ENCODE results near the gene LLCFC1.

Gene LLCFC1

DNA sequence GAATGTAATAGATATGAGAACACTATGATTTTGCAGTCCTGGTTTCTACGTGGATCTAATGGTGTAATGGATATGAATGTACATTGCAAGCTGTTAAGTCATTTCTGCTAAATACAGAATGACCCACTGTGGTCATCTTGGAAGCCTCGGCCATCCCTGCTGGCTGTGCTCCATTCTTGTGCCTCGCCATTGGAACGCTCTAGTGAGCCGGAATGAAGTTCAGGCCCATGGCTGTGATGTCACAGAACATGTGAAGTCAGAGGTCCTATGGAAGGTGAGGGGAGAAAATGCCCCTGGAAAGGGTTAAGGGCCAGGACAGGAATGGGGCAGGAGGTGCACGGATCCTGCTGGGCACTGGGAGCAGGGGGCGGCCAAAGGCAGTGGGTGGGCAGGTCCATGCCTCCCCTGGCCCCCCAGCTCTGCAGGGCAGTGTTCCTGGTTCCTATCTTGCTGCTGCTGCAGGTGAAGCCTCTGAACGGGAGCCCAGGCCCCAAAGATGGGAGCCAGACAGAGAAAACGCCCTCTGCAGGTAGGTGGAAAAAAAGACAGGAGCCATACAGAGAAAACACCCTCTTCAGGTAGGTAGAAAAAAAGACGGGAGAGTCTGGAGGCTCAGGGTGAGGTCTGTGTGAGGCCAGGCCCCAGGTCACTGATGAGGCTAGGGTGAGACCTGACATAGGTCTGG, at the start of gene LLCFC1:
TSS of gene LLCFC1 (plus strand) at position 259 of the 685 bp plus-strand sequence. CDS start at position 397, 138 bp downstream.
- Mint-ChIP-seq H3K27ac (ENCODE audit: low read depth) (no peak within 1 kb of the TSS), H3K4me1 (no peaks in the 10 kb centered on the region), H3K4me3 (no peak within 1 kb of the TSS), H3K36me3 (ENCODE audit: insufficient read depth) (no peaks in the 10 kb centered on the region), H3K9me3 (no peaks in the 10 kb centered on the region), H3K27me3 (peaks cover 49% of the 10 kb centered on the region)
- DNase-seq (ENCODE audit: low spot score in 2 of 2), result no peak
- no peak for ATAC-seq (replicated peaks; ENCODE audit: extremely low read depth, poor library complexity, severe bottlenecking)

DNA sequence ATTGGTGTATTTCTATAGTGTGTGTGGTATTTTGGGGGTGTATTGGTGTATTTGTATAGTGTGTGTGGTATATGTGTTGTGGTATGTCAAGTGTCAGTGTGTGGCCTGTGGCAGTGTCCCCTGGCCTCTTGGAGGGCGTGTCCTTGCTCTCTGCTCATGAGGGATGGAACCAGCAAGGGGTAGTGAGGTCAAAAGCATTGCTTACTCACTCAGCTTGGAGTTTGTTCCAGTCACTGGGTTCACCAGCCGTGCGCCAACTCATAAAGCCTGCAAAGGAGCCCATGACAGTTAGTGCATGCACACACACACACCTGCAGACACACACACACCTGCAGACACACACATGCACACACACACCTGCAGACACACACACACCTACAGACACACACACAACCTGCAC, 49.5 kb upstream of the LLCFC1 start:
- ATAC-seq (replicated peaks; ENCODE audit: extremely low read depth, poor library complexity, severe bottlenecking) (no peak), DNase-seq (ENCODE audit: low spot score in 2 of 2) (no peak)
- Mint-ChIP-seq H3K27ac (ENCODE audit: low read depth) (peak overlapping the region; percentile 19), H3K27me3 (peaks cover 6% of the 10 kb centered on the region), H3K36me3 (ENCODE audit: insufficient read depth) (no peaks in the 10 kb centered on the region), H3K4me1 (no peaks in the 10 kb centered on the region), H3K9me3 (no peaks in the 10 kb centered on the region), H3K4me3 (no peak overlapping the region)

DNA sequence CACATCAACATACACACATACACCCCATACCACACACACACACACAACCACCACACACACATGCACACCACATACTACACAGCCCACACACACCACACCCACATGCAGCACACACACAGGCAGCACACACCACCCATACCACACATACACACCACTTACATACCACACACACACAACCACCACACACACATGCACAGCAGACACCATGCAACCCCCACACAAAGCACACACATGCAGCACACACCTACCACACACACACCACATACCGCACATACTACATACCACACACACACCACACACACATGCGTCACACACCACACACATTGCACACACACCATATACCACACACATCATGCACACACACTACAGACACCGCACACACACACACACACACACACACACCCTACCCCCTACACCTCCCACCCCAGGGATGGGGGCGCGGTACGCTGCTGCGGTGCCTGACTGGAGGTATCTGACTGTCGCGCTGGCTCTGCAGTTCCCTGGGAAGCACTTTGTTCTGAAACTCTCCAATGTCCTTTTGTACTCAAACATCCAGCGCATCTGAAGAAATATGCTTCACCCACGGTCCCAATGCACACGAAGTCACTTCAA, 48.3 kb upstream of the LLCFC1 start:
- no peak overlapping the region for H3K27ac Mint-ChIP-seq (ENCODE audit: low read depth)
- H3K4me3 Mint-ChIP-seq, result no peak overlapping the region
- no peaks in the 10 kb centered on the region for H3K9me3 Mint-ChIP-seq
- H3K27me3 Mint-ChIP-seq, result peaks cover 9% of the 10 kb centered on the region
- no peaks in the 10 kb centered on the region for H3K4me1 Mint-ChIP-seq
- no peaks in the 10 kb centered on the region for H3K36me3 Mint-ChIP-seq (ENCODE audit: insufficient read depth)
- DNase-seq (ENCODE audit: low spot score in 2 of 2), result no peak
- no peak for ATAC-seq (replicated peaks; ENCODE audit: extremely low read depth, poor library complexity, severe bottlenecking)

GRCh38 chr7:142891490-142892082, 47.7 kb upstream of the LLCFC1 start:
- DNase-seq (ENCODE audit: low spot score in 2 of 2), result no peak
- no peak for ATAC-seq (replicated peaks; ENCODE audit: extremely low read depth, poor library complexity, severe bottlenecking)
- no peaks in the 10 kb centered on the region for H3K9me3 Mint-ChIP-seq
- peaks cover 15% of the 10 kb centered on the region for H3K27me3 Mint-ChIP-seq
- H3K27ac Mint-ChIP-seq (ENCODE audit: low read depth), result no peak overlapping the region
- no peak overlapping the region for H3K4me3 Mint-ChIP-seq
- H3K36me3 Mint-ChIP-seq (ENCODE audit: insufficient read depth), result no peaks in the 10 kb centered on the region
- H3K4me1 Mint-ChIP-seq, result no peaks in the 10 kb centered on the region

DNA sequence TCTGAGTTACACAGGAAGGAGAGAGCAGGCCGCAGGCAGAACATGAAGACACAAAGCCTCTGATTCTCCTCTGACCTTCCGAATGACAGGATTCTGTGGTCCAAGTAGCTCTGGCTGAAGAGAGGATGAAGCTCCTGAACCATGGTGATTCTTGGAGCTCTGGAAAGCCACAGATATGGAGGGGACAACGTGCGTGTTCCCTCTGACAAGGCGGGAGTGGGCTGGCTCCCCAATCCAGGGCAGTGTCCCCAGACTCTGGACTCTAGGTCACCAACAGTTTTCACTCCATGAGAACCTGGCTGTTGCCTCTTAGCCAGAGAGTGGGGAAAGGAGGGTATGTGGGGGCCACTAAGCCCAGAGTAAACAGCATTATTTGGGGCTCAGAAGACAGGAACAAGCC, 46.3 kb upstream of the LLCFC1 start:
- no peak overlapping the region for H3K4me3 Mint-ChIP-seq
- DNase-seq (ENCODE audit: low spot score in 2 of 2) (no peak), ATAC-seq (replicated peaks; ENCODE audit: extremely low read depth, poor library complexity, severe bottlenecking) (no peak)
- H3K9me3 Mint-ChIP-seq, result no peaks in the 10 kb centered on the region
- H3K4me1 Mint-ChIP-seq, result no peaks in the 10 kb centered on the region
- H3K36me3 Mint-ChIP-seq (ENCODE audit: insufficient read depth), result peaks cover 1% of the 10 kb centered on the region
- H3K27ac Mint-ChIP-seq (ENCODE audit: low read depth), result no peak overlapping the region
- peaks cover 28% of the 10 kb centered on the region for H3K27me3 Mint-ChIP-seq

DNA sequence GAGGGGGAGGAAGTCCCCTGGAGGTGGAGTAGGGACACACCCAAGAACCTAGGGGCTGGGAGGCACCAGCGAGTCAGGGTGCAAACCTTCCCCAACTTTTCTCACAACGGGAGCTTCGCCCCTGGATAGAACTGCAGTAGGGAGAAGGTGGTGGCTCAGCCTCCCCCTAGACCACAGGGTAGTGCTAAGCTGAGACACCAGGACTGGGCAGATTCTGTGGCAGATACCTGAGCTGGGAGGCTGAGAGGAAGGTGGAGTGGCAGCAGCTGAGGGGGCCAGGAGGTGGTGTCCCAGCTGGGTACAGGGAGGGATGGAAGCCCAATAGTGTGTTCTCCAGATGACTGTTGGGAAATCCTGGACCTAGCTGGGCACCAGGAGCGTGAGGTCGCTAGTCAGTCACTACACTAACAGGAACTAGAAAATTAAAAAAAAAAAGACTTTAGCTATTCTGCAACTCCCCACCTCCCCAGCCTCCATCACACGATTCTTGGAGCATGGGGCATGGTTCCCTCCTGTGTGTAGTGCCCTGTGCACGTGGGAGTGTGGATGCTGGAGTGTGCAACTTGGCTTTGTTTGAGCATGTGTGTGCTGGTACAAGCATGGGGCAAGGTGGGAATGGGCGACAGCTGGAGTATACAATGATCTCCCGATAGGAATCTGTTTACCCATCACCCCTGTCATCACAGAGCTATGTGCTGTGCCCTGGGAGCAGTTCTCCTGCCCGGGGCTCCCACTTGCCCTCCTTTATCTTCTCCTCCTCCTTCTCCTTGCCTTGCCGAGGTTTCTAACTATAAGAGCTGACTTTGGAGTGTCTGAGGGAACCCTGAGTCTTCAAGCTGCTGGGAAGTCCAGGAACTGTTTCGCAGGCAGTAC, 44.9 kb upstream of the LLCFC1 start:
- H3K4me1 Mint-ChIP-seq, result no peaks in the 10 kb centered on the region

DNA sequence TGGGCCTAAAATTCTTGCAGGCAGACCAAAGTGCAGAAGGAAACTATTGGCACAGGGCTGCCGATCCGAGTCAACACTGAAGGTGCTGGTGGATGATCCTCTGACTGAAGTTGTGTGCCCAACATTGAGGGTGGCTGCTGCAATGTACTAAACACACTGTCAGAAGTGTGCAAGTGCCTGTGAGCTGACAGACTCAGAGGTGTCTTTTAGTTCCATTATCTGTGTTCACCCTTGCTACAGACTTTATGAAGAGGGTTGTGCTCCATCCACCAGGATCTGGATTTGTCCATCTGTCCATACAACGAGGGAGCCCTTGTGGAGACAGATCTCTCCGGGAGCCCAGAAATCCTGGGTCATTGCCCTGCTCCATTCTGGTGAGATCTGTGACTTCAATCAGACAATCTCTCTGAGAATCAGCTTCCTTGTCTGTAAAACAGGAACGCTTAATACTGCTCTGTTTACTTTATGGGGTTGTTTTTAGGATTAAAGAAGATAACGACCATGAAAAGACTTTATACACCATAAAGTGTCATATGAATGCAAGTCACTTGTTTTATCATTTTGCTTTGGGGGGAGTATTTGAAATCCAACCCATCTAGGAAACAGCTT, 44.2 kb upstream of the LLCFC1 start:
- H3K36me3 Mint-ChIP-seq (ENCODE audit: insufficient read depth), result peaks cover 1% of the 10 kb centered on the region
- H3K4me1 Mint-ChIP-seq, result no peaks in the 10 kb centered on the region
- H3K27me3 Mint-ChIP-seq, result peaks cover 39% of the 10 kb centered on the region
- DNase-seq (ENCODE audit: low spot score in 2 of 2) (no peak), ATAC-seq (replicated peaks; ENCODE audit: extremely low read depth, poor library complexity, severe bottlenecking) (no peak)
- H3K27ac Mint-ChIP-seq (ENCODE audit: low read depth), result no peak overlapping the region
- H3K9me3 Mint-ChIP-seq, result no peaks in the 10 kb centered on the region
- no peak overlapping the region for H3K4me3 Mint-ChIP-seq

More for the DNA sequence above, 44.9 kb upstream of the LLCFC1 start:
- DNase-seq (ENCODE audit: low spot score in 2 of 2), result no peak
- ATAC-seq (replicated peaks; ENCODE audit: extremely low read depth, poor library complexity, severe bottlenecking), result no peak
- no peaks in the 10 kb centered on the region for H3K9me3 Mint-ChIP-seq
- H3K4me3 Mint-ChIP-seq, result no peak overlapping the region
- H3K36me3 Mint-ChIP-seq (ENCODE audit: insufficient read depth), result peaks cover 1% of the 10 kb centered on the region
- H3K27ac Mint-ChIP-seq (ENCODE audit: low read depth), result no peak overlapping the region
- peaks cover 39% of the 10 kb centered on the region for H3K27me3 Mint-ChIP-seq

DNA sequence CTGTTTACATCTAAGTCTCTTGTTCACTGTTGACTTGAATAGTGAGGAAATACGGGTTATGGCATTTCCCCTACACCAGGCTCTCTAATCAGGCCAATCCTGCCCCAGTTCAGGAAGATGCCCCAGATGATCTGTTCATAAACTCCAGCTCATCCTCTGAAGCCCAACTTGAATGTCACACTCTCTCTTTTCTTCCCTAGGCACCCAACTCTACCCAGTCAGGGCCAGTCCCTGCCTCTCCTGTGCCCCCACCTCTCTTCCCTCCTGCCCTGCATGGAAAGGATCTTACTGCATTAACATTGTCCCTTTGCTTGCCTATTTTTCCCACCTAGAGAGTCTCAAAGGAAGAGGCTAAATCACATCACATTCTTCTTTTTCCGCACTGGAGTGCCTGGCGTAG, 43.1 kb upstream of the LLCFC1 start:
- Mint-ChIP-seq H3K36me3 (ENCODE audit: insufficient read depth) (peaks cover 1% of the 10 kb centered on the region), H3K4me1 (no peaks in the 10 kb centered on the region), H3K4me3 (no peak overlapping the region), H3K27ac (ENCODE audit: low read depth) (no peak overlapping the region), H3K27me3 (peaks cover 39% of the 10 kb centered on the region), H3K9me3 (no peaks in the 10 kb centered on the region)
- DNase-seq (ENCODE audit: low spot score in 2 of 2) (no peak), ATAC-seq (replicated peaks; ENCODE audit: extremely low read depth, poor library complexity, severe bottlenecking) (no peak)

GRCh38 chr7:142896741-142897379, 42.4 kb upstream of the LLCFC1 start:
- ATAC-seq (replicated peaks; ENCODE audit: extremely low read depth, poor library complexity, severe bottlenecking), result no peak
- H3K4me1 Mint-ChIP-seq, result no peaks in the 10 kb centered on the region
- H3K36me3 Mint-ChIP-seq (ENCODE audit: insufficient read depth), result peaks cover 1% of the 10 kb centered on the region
- H3K9me3 Mint-ChIP-seq, result no peaks in the 10 kb centered on the region
- H3K27ac Mint-ChIP-seq (ENCODE audit: low read depth), result no peak overlapping the region
- H3K27me3 Mint-ChIP-seq, result peaks cover 39% of the 10 kb centered on the region
- DNase-seq (ENCODE audit: low spot score in 2 of 2), result no peak
- H3K4me3 Mint-ChIP-seq, result no peak overlapping the region

DNA sequence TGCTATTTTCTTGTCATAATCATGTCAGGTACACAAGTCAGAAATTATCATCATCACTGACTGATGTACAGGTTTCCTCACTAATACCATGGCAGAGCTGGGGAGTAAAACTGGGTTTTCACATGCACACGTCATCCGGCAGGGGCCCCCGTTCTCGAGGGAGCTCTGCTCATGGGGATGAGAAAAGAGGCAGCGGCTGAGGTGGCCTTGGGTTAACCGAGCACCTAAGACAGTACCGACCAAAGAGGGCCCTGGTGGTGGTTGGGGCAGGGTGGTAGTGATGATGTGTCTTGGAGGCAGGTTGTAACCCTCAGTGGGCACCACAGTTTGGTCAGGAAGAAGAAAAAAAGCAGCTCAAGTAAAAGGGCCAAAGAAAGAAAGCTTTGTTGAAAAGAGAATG, 41.6 kb upstream of the LLCFC1 start:
- H3K36me3 Mint-ChIP-seq (ENCODE audit: insufficient read depth), result peaks cover 1% of the 10 kb centered on the region
- no peak overlapping the region for H3K4me3 Mint-ChIP-seq
- DNase-seq (ENCODE audit: low spot score in 2 of 2), result no peak
- no peak overlapping the region for H3K27ac Mint-ChIP-seq (ENCODE audit: low read depth)
- H3K27me3 Mint-ChIP-seq, result peaks cover 35% of the 10 kb centered on the region
- no peaks in the 10 kb centered on the region for H3K9me3 Mint-ChIP-seq
- no peak for ATAC-seq (replicated peaks; ENCODE audit: extremely low read depth, poor library complexity, severe bottlenecking)
- no peaks in the 10 kb centered on the region for H3K4me1 Mint-ChIP-seq

GRCh38 chr7:142898377-142899170, 40.7 kb upstream of the LLCFC1 start:
- DNase-seq (ENCODE audit: low spot score in 2 of 2), result no peak
- Mint-ChIP-seq H3K4me3 (no peak overlapping the region), H3K36me3 (ENCODE audit: insufficient read depth) (peaks cover 1% of the 10 kb centered on the region), H3K9me3 (no peaks in the 10 kb centered on the region), H3K27ac (ENCODE audit: low read depth) (no peak overlapping the region), H3K4me1 (no peaks in the 10 kb centered on the region), H3K27me3 (peaks cover 33% of the 10 kb centered on the region)
- no peak for ATAC-seq (replicated peaks; ENCODE audit: extremely low read depth, poor library complexity, severe bottlenecking)
